Measurements from ENCODE around the gene RIN2.

Gene RIN2

DNA sequence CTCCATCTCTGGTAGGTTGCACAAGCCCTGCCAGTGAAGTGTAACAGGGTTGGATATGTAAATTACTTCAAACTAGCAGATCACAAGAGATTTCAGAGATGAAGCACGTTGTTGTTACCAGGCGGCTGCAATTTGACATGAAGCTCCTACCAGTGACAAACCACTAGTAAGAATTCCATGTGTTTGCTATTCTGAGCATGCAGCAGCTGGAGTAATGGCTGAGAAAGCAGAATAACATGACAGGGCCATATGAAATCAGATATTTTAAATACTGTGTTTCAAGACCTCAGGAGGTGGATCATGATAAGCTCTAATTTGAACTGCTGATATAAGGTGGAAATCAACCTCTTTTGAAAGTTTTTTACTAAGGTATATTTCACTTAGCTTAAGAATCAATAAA is 11.4 kb downstream of the RIN2 start:
- no peaks in the 10 kb centered on the region for H3K9me3 ChIP-seq

DNA sequence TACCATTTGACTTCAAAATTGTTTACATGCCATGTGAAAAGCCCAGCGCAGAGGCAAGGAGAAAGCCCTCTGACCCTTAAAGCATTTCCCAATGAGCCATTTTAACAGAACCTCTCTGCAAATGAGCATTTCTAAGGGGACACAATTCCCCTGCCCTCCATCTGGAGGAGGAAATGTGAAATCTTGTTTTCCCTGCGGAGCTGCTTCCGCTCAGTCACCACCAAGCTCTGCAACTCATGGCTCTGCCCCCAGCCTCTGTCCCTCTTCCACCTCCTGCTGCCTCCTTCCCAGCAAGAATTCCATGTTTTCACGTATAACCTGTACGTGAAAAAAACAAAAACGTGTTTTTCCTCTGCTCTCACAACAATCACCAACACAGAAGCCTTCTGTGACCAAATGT is 12.3 kb downstream of the RIN2 start:
- no peak for DNase-seq
- H3K4me1 ChIP-seq, result no peaks in the 10 kb centered on the region
- no peaks in the 10 kb centered on the region for H3K9me3 ChIP-seq
- TF ChIP-seq, protein P1, sequence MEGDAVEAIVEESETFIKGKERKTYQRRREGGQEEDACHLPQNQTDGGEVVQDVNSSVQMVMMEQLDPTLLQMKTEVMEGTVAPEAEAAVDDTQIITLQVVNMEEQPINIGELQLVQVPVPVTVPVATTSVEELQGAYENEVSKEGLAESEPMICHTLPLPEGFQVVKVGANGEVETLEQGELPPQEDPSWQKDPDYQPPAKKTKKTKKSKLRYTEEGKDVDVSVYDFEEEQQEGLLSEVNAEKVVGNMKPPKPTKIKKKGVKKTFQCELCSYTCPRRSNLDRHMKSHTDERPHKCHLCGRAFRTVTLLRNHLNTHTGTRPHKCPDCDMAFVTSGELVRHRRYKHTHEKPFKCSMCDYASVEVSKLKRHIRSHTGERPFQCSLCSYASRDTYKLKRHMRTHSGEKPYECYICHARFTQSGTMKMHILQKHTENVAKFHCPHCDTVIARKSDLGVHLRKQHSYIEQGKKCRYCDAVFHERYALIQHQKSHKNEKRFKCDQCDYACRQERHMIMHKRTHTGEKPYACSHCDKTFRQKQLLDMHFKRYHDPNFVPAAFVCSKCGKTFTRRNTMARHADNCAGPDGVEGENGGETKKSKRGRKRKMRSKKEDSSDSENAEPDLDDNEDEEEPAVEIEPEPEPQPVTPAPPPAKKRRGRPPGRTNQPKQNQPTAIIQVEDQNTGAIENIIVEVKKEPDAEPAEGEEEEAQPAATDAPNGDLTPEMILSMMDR (IDR thresholded peaks at IDR 0.05; ENCODE audit: low read depth, low read length), result no peak
- H3K4me3 ChIP-seq (ENCODE audit: low read depth, low read length), result no peak overlapping the region
- H3K27me3 ChIP-seq, result peaks cover 48% of the 10 kb centered on the region
- no peaks in the 10 kb centered on the region for H3K36me3 ChIP-seq

More for the DNA sequence above, 11.4 kb downstream of the RIN2 start:
- Histone ChIP-seq H3K4me3 (ENCODE audit: low read depth, low read length) (no peak overlapping the region), H3K27me3 (peaks cover 51% of the 10 kb centered on the region), H3K4me1 (no peaks in the 10 kb centered on the region), H3K36me3 (no peaks in the 10 kb centered on the region)
- DNase-seq, result no peak
- TF ChIP-seq, protein P1 (IDR thresholded peaks at IDR 0.05; ENCODE audit: low read depth, low read length), result no peak

DNA sequence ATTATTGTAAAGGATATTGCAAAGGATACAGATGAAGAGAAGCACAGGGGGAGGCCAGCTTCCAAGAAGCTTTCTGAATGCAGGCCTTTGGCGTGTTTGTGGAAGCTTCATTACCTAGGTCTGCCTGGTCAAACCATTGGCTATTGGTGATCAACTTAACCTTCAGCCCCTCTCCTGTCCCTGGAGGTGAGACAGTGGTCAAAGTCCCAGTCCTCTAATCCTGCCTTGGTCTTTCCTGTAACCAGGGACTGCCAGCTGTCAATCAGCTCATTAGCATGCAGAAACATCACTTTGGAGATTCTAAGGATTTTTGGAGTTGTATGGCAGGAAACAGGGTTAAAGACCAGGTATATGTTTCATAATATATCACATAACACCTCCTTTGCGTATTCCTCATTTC is 13.0 kb downstream of the RIN2 start:
- H3K27me3 ChIP-seq, result peaks cover 47% of the 10 kb centered on the region
- DNase-seq, result no peak
- no peaks in the 10 kb centered on the region for H3K36me3 ChIP-seq
- H3K4me1 ChIP-seq, result no peaks in the 10 kb centered on the region
- no peaks in the 10 kb centered on the region for H3K9me3 ChIP-seq
- no peak overlapping the region for H3K4me3 ChIP-seq (ENCODE audit: low read depth, low read length)
- TF ChIP-seq, protein P1 (IDR thresholded peaks at IDR 0.05; ENCODE audit: low read depth, low read length), result no peak

DNA sequence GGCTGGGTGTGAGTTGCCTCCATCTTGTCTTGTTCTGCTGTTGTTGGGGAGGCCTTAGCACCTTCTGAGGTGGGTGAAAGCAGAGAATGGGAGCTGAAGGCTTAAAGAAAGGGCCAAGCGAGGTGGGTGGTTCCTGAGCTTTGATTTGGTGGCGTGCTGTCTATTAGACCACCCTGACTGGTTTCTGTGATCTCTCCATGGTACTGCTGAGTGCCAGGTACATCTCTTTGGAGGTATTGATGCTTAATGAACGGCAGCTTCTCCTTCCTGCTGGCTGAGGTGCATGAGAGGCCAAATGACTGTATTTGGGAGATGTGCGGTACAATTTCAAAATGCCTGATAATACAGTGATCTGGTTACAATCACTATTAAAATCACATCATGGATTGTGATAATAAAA is 15.4 kb downstream of the RIN2 start:
- Histone ChIP-seq H3K36me3 (no peaks in the 10 kb centered on the region), H3K27me3 (peaks cover 42% of the 10 kb centered on the region), H3K4me1 (no peaks in the 10 kb centered on the region), H3K4me3 (ENCODE audit: low read depth, low read length) (no peak overlapping the region), H3K9me3 (no peaks in the 10 kb centered on the region)
- no peak for DNase-seq
- TF ChIP-seq, protein P1 (IDR thresholded peaks at IDR 0.05; ENCODE audit: low read depth, low read length), result no peak

DNA sequence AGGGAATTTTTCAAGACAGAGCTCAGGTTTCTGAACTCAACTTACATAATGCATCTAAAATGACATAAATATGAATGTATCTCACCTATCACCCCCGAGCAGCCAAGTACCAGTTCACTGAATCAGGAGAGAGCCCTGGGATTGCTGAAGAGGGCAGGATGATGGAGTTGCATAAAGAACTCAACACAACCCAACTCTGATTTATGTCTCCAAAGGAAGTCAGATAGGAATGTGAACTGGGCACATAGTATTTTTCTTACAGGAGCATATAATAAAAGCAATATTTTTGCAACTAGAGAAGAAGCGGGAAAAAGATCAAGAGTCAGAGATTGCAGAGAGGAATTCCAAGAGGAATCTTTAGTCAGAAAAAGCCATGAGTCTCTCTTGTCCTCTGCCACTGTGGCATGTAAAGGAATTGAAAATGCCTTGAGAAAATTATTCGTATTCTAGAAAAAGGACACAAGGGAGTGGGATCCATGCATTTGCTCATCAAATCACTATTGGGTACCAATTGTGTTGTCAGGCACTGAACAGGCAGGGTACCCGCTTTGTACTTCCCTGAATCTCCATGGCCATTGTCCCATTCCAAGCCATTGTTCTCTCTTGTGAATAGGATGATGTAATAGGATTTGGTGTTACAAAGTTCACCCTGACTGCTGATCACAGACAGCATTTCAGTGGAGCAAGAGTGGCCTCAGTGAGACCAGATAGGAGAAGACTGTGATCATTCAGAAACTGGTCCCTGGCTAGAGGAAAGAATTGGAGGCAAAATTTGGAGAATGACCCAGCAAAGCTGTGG is 16.3 kb downstream of the RIN2 start:
- Histone ChIP-seq H3K36me3 (no peaks in the 10 kb centered on the region), H3K9me3 (no peaks in the 10 kb centered on the region), H3K4me1 (no peaks in the 10 kb centered on the region), H3K4me3 (ENCODE audit: low read depth, low read length) (no peak overlapping the region), H3K27me3 (peaks cover 45% of the 10 kb centered on the region)
- DNase-seq, result no peak
- TF ChIP-seq, protein P1 (IDR thresholded peaks at IDR 0.05; ENCODE audit: low read depth, low read length), result no peak
